Right lobe of liver (tissue), 6 donors: ENCODE data around the gene NUTF2. TPM values are rescaled to one million over a fixed set of nuclear protein-coding genes. Genes with fewer than 3 reads are reported as not detected.
"Not testable (repeated sequence)": the region's sequence is repeated elsewhere in the genome, so short reads cannot be mapped to it uniquely, and the experiment has no call there.

Experiments used
- ATAC-seq, 4 donors: fragments of 200-7000 bp; cut with Tn5 transposase; one replicate each; pipeline ENCODE4 v1.9.1; 2020; ENCODE audit warnings: mild to moderate bottlenecking in 4 of 4, moderate library complexity in 4 of 4
- DNase-seq, 3 donors: peaks; one replicate each; pipeline ENCODE4 v3.0.0-alpha.2; 2020
- H3K27ac ChIP-seq, 3 donors: fragments of 200-600 bp; one replicate each; pipeline ENCODE4 v1.8.0; 2022
- H3K27me3 ChIP-seq, 2 donors: fragments of 200-600 bp; one replicate each; pipeline ENCODE4 v1.8.0; 2022
- H3K36me3 ChIP-seq, 4 donors: fragments of 200-600 bp; sonication (generic) in 1 of 4; one replicate each; pipeline versions ENCODE4 v1.5.1 to v1.8.0; 2017 to 2022; ENCODE audit warnings: control low read depth in 1 of 4
- H3K4me1 ChIP-seq, 4 donors: fragments of 200-600 bp; sonication (generic) in 1 of 4; one replicate each; pipeline versions ENCODE4 v1.5.1 to v1.8.0; 2017 to 2022; ENCODE audit warnings: control low read depth in 1 of 4
- H3K4me3 ChIP-seq, 3 donors: fragments of 200-600 bp; one replicate each; pipeline ENCODE4 v1.8.0; 2022
- H3K9me3 ChIP-seq, 4 donors: fragments of 200-600 bp; sonication (generic) in 1 of 4; one replicate each; pipeline versions ENCODE4 v1.5.1 to v1.8.0; 2017 to 2022; ENCODE audit warnings: control low read depth in 1 of 4
- POLR2A ChIP-seq: fragments of 450-650 bp; IDR thresholded peaks from one replicate; pipeline ENCODE4 v1.6.1; 2017; ENCODE audit warnings: antibody characterized with exemption, mild to moderate bottlenecking
- WGBS: methylation state at CpG from one replicate; pipeline ENCODE4 v1.1.6; 2018; ENCODE audit warnings: low coverage, low lambda C conversion rate; ENCODE audit not compliant: insufficient coverage; ENCODE audit errors: missing lambda C conversion rate; 5-methylcytosine and 5-hydroxymethylcytosine counted together
- intact Hi-C, 2 donors: fragments of 100-400 bp; cut with DNase I; formaldehyde crosslinking; loops; one replicate each; pipeline versions ENCODE4 v1.11.2 to v1.14.1; 2022
- total RNA-seq, 6 experiments: library from RNA; depleted of rRNA in 2 of 6; stranded (reverse); fragments of >200 nt in 2 of 6; fragmentation: NEBNext Ultra II Directional in 3 of 6; extraction: Animal tissue kit (Norgen Biotek cat#: 25700) in 3 of 6; gene quantifications; one replicate each; pipeline versions ENCODE4 v1.1.0 to v1.2.4, GENCODE V29; 2016 to 2023
- TF ChIP-seq, protein P1 (sequence below), 4 donors: fragments of 200-600 bp in 3 of 4; fragments of 450-650 bp in 1 of 4; IDR thresholded peaks; one replicate each; pipeline versions ENCODE4 v1.5.1 to v1.8.0; 2016 to 2022; ENCODE audit warnings: antibody characterized with exemption in 4 of 4, mild to moderate bottlenecking in 2 of 4
- donor health status: DM: no; HTN: yes; CAD: no.
- donor health status: DM: no; HTN: no; CAD: no.
- donor health status: DM: no; HTN: no; CAD: no.
- donor health status: DM: no; HTN: yes; CAD: no.
- donor health status: DM: no; HTN: yes; CAD: no.

Gene NUTF2
- total RNA-seq, 6 experiments from 2014 or later: 23.4 to 67.8 (median 33.9) TPM

- Histone ChIP-seq H3K27me3 (no peaks in the 10 kb centered on the region), H3K27ac (peak overlapping the region; percentile 20 to 53 (median 44)), H3K36me3 (no peaks in the 10 kb centered on the region), H3K4me1 (peaks cover 0 to 24% (median 17%) of the 10 kb centered on the region in 4 donors), H3K9me3 (no peaks in the 10 kb centered on the region), H3K4me3 (no peak overlapping the region)
- DNase-seq: no peak
- no peak for ATAC-seq
- TF ChIP-seq, protein P1, sequence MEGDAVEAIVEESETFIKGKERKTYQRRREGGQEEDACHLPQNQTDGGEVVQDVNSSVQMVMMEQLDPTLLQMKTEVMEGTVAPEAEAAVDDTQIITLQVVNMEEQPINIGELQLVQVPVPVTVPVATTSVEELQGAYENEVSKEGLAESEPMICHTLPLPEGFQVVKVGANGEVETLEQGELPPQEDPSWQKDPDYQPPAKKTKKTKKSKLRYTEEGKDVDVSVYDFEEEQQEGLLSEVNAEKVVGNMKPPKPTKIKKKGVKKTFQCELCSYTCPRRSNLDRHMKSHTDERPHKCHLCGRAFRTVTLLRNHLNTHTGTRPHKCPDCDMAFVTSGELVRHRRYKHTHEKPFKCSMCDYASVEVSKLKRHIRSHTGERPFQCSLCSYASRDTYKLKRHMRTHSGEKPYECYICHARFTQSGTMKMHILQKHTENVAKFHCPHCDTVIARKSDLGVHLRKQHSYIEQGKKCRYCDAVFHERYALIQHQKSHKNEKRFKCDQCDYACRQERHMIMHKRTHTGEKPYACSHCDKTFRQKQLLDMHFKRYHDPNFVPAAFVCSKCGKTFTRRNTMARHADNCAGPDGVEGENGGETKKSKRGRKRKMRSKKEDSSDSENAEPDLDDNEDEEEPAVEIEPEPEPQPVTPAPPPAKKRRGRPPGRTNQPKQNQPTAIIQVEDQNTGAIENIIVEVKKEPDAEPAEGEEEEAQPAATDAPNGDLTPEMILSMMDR (IDR thresholded peaks at IDR 0.05): no peak
- no peak for TF ChIP-seq POLR2A
- 35% methylated on average over 3 of the region's 4 CpGs for WGBS
- intact Hi-C loops: no loop called here
These were observed 11.8 kb downstream of the NUTF2 start for GRCh38 chr16:67858500-67858899.

GRCh38 chr16:67860589-67861398, 14.1 kb downstream of the NUTF2 start:
- no peaks in the 10 kb centered on the region for H3K9me3 ChIP-seq
- TF ChIP-seq, protein P1 (IDR thresholded peaks at IDR 0.05): no peak
- TF ChIP-seq POLR2A: no peak
- no peaks in the 10 kb centered on the region for H3K27me3 ChIP-seq
- H3K36me3 ChIP-seq: peaks cover 0 to 8% (median 0%) of the 10 kb centered on the region in 4 donors
- no peak overlapping the region for H3K27ac ChIP-seq
- peaks cover 0 to 24% (median 17%) of the 10 kb centered on the region in 4 donors for H3K4me1 ChIP-seq
- DNase-seq (no peak), ATAC-seq (no peak)
- intact Hi-C loops: no loop called here
- WGBS: 89% methylated on average over 6 of the region's 8 CpGs
- H3K4me3 ChIP-seq: no peak overlapping the region

DNA sequence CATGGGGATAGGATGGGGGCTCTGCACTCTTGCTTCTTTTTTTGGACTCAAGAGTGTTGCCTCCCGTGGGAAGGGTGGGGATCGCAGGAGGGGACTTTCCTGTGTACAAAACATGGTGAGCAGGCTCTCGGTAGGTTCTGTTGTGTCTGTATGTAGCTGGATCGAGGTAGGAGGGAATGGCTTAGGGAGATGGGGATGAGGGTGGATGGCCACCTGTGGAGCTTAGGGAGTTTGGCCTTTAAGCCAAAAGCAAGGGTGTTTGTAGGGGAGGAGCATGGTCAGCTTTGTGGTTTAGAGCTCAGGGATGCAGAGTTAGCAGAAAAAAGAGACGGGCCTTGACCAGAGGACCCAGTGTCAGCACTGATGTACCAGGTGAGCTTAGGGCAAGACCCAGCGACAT, 15.1 kb downstream of the NUTF2 start:
- no peak overlapping the region for H3K4me3 ChIP-seq
- H3K27ac ChIP-seq: no peak overlapping the region
- ATAC-seq: no peak
- TF ChIP-seq POLR2A: no peak
- TF ChIP-seq, protein P1 (IDR thresholded peaks at IDR 0.05): no peak
- H3K27me3 ChIP-seq: no peaks in the 10 kb centered on the region
- no peaks in the 10 kb centered on the region for H3K9me3 ChIP-seq
- no peak for DNase-seq
- intact Hi-C loops: no loop called here
- peaks cover 0 to 20% (median 13%) of the 10 kb centered on the region in 4 donors for H3K4me1 ChIP-seq
- H3K36me3 ChIP-seq: peaks cover 0 to 16% (median 0%) of the 10 kb centered on the region in 4 donors
- WGBS: 87% methylated on average over 5 of the region's 6 CpGs

DNA sequence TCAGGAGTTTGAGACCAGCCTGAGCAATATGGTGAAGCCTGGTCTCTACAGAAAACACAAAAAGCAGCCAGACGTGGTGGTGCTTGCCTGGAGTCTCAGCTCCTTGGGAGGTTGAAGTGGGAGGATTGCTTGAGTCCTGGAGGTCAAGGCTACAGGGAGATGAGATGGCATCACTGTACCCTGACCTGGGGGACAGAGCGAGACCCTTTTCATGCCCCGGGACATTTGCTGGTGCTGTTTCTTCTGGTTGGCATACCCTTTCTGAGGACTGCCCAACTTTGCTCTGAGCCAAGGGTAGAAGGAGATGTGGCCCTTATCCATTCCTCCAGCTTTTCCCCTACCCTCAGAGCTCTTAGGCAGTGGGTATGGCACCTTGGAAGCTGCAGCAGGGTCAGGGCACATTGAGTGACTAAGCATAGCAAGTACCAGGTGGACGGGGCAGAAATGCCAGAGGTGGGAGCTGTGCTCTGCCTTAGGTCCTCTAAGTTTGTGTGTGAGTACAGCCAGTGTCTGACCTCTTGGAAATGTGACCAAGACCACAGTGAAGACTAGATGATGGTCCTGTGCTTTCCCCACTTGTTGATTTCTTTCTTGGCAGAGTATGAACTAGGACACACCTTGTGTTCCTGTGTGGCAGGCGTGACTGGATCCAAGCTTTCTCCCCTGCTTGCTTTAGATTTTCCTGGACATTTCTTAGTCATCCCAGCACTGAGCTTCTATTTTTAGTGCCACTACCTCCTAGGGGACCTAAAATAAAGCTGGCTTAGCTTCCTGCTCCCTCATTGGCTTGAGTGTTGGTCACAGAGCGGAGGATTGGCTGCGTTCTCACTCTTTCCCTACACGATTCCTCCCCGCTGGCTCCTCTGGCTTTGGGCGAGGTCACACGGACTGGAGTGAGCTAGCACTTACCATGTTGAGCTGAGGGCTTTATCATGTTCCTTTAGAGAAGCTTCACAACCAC, 16.2 kb downstream of the NUTF2 start:
- Histone ChIP-seq H3K27me3 (no peaks in the 10 kb centered on the region), H3K4me1 (peaks cover 0 to 10% (median 5%) of the 10 kb centered on the region in 4 donors), H3K4me3 (no peak overlapping the region), H3K9me3 (no peaks in the 10 kb centered on the region), H3K36me3 (peaks cover 0 to 25% (median 0%) of the 10 kb centered on the region in 4 donors), H3K27ac (no peak overlapping the region)
- ATAC-seq (no peak), DNase-seq (no peak)
- TF ChIP-seq POLR2A: no peak
- TF ChIP-seq, protein P1 (IDR thresholded peaks at IDR 0.05): no peak
- WGBS: 67% methylated on average over 9 of the region's 11 CpGs
- intact Hi-C loops: no loop called here

GRCh38 chr16:67864044-67864443, 17.3 kb downstream of the NUTF2 start:
- H3K4me1 ChIP-seq, DNase-seq, intact Hi-C loops, ATAC-seq, H3K27ac ChIP-seq, H3K9me3 ChIP-seq, H3K27me3 ChIP-seq, H3K4me3 ChIP-seq: not testable (repeated sequence)
- peaks cover 0 to 36% (median 5%) of the 10 kb centered on the region in 4 donors for H3K36me3 ChIP-seq
- 97% methylated on average over 6 of the region's 6 CpGs for WGBS
